ENCODE data around the gene FER1L5.

Gene FER1L5

GRCh38 chr2:96739633-96740428 lies 97.3 kb downstream of the FER1L5 start, which contains the start of gene LMAN2L:
Gene LMAN2L (minus strand): TSS chr2:96740064. CDS start chr2:96740040, 24 bp downstream.
- DNase-seq (ENCODE audit: low spot score), result peak; percentile 99

GRCh38 chr2:96747061-96747617 lies 104.6 kb downstream of the FER1L5 start:
- no peak for DNase-seq (ENCODE audit: low spot score)

GRCh38 chr2:96751800-96752199 lies 109.2 kb downstream of the FER1L5 start:
- no peak for DNase-seq (ENCODE audit: low spot score)

GRCh38 chr2:96753661-96754282 lies 111.2 kb downstream of the FER1L5 start:
- DNase-seq (ENCODE audit: low spot score), result no peak

GRCh38 chr2:96754317-96754716 lies 111.8 kb downstream of the FER1L5 start:
- no peak for DNase-seq (ENCODE audit: low spot score)
